ENCODE measurements around the gene CDC42BPA.

CDC42BPA gene

GRCh38 chr1:227212164-227212563, 106.1 kb downstream of the CDC42BPA start:
- DNase-seq (ENCODE audit: low spot score) = no peak

GRCh38 chr1:227210604-227211003, 107.7 kb downstream of the CDC42BPA start:
- no peak for DNase-seq (ENCODE audit: low spot score)

- DNase-seq (ENCODE audit: low spot score) = no peak
These were observed 121.2 kb downstream of the CDC42BPA start for GRCh38 chr1:227197064-227197463.

GRCh38 chr1:227192163-227192562, 126.1 kb downstream of the CDC42BPA start:
- DNase-seq (ENCODE audit: low spot score) = no peak

- no peak for DNase-seq (ENCODE audit: low spot score)
These were observed 126.7 kb downstream of the CDC42BPA start for GRCh38 chr1:227191607-227192006.

- DNase-seq (ENCODE audit: low spot score) = no peak
These were observed 128.0 kb downstream of the CDC42BPA start for GRCh38 chr1:227190321-227190720.

- DNase-seq (ENCODE audit: low spot score) = no peak
These were observed 133.0 kb downstream of the CDC42BPA start for GRCh38 chr1:227185291-227185690.

- DNase-seq (ENCODE audit: low spot score) = no peak
These were observed 136.3 kb downstream of the CDC42BPA start for GRCh38 chr1:227182012-227182411.

GRCh38 chr1:227175611-227176010, 142.7 kb downstream of the CDC42BPA start:
- no peak for DNase-seq (ENCODE audit: low spot score)

GRCh38 chr1:227174164-227174563, 144.1 kb downstream of the CDC42BPA start:
- DNase-seq (ENCODE audit: low spot score) = no peak

- DNase-seq (ENCODE audit: low spot score) = no peak
These were observed 147.7 kb downstream of the CDC42BPA start for GRCh38 chr1:227170361-227171166.

GRCh38 chr1:227169343-227169742, 148.9 kb downstream of the CDC42BPA start:
- no peak for DNase-seq (ENCODE audit: low spot score)

- no peak for DNase-seq (ENCODE audit: low spot score)
These were observed 150.8 kb downstream of the CDC42BPA start for GRCh38 chr1:227167276-227168101.

GRCh38 chr1:227166559-227166958, 151.7 kb downstream of the CDC42BPA start:
- DNase-seq (ENCODE audit: low spot score) = no peak

GRCh38 chr1:227161470-227161869, 156.8 kb downstream of the CDC42BPA start:
- DNase-seq (ENCODE audit: low spot score) = no peak

GRCh38 chr1:227156520-227156919, 161.8 kb downstream of the CDC42BPA start:
- DNase-seq (ENCODE audit: low spot score) = no peak

- DNase-seq (ENCODE audit: low spot score) = no peak
These were observed 162.6 kb downstream of the CDC42BPA start for GRCh38 chr1:227155688-227156087.

- no peak for DNase-seq (ENCODE audit: low spot score)
These were observed 163.3 kb downstream of the CDC42BPA start for GRCh38 chr1:227155004-227155403.

GRCh38 chr1:227152525-227152924, 165.8 kb downstream of the CDC42BPA start:
- no peak for DNase-seq (ENCODE audit: low spot score)

GRCh38 chr1:227140376-227140775, 177.9 kb downstream of the CDC42BPA start:
- DNase-seq (ENCODE audit: low spot score) = no peak

- no peak for DNase-seq (ENCODE audit: low spot score)
These were observed 182.0 kb downstream of the CDC42BPA start for GRCh38 chr1:227136210-227136820.

GRCh38 chr1:227134686-227135314, 183.5 kb downstream of the CDC42BPA start:
- DNase-seq (ENCODE audit: low spot score) = no peak
